Keratinocyte (primary cell): ENCODE measurements around the gene VRK2. TPM values are rescaled to one million over a fixed set of nuclear protein-coding genes. Genes with fewer than 3 reads are reported as not detected.

Experiments used
- DNase-seq: peaks from one replicate; pipeline ENCODE4 v3.0.0-alpha.2; 2011; ENCODE audit warnings: low read depth, missing footprints, low spot score
- FAIRE-seq: peaks from 2 replicates; lab custom pipeline; 2011; peaks lifted over from hg19 to GRCh38; lab: Jason Lieb, UNC
- H2AFZ ChIP-seq: 2 replicates; pipeline ENCODE4 v1.6.0; 2012; ENCODE audit warnings: low read length, control low read depth, inconsistent platforms; ENCODE audit not compliant: control insufficient read depth
- H3K27ac ChIP-seq: 2 replicates; pipeline ENCODE4 v1.5.1; 2011; ENCODE audit warnings: low read length; ENCODE audit not compliant: control insufficient read depth, insufficient read depth
- H3K27me3 ChIP-seq: 3 replicates; pipeline ENCODE4 v1.6.0; 2011; ENCODE audit warnings: low read length; ENCODE audit not compliant: control insufficient read depth, insufficient read depth; ENCODE audit errors: extremely low read depth
- H3K36me3 ChIP-seq, 2 experiments: 2 replicates in 1 of 2; 3 replicates in 1 of 2; pipeline ENCODE4 v1.5.1; 2011; ENCODE audit warnings: low read length in 2 of 2, mild to moderate bottlenecking in 1 of 2; ENCODE audit not compliant: control insufficient read depth in 2 of 2, insufficient read depth in 2 of 2; ENCODE audit errors: extremely low read depth in 1 of 2
- H3K4me1 ChIP-seq: 3 replicates; pipeline ENCODE4 v1.5.1; 2011; ENCODE audit warnings: low read length; ENCODE audit not compliant: control insufficient read depth, insufficient read depth; ENCODE audit errors: extremely low read depth
- H3K4me2 ChIP-seq: 3 replicates; pipeline ENCODE4 v1.6.0; 2011; ENCODE audit warnings: low read depth, low read length; ENCODE audit not compliant: control insufficient read depth, insufficient read depth; ENCODE audit errors: extremely low read depth
- H3K4me3 ChIP-seq, 3 experiments: fragments of 200-600 bp in 1 of 3; sonication (generic) in 1 of 3; 2 replicates in 2 of 3; 3 replicates in 1 of 3; pipeline ENCODE4 v1.5.1; 2011 to 2016; ENCODE audit warnings: low read length in 3 of 3, mild to moderate bottlenecking in 3 of 3, control low read depth in 2 of 3, inconsistent platforms in 1 of 3, low read depth in 1 of 3, mixed read lengths in 1 of 3, mixed run types in 1 of 3, moderate library complexity in 1 of 3; ENCODE audit not compliant: control insufficient read depth in 2 of 3, insufficient read depth in 2 of 3; ENCODE audit errors: extremely low read depth in 1 of 3
- H3K79me2 ChIP-seq: 2 replicates; pipeline ENCODE4 v1.6.0; 2012; ENCODE audit warnings: low read length; ENCODE audit not compliant: control insufficient read depth, insufficient read depth
- H3K9ac ChIP-seq: 3 replicates; pipeline ENCODE4 v1.6.0; 2011; ENCODE audit warnings: low read length; ENCODE audit not compliant: control insufficient read depth, insufficient read depth; ENCODE audit errors: extremely low read depth
- H3K9me1 ChIP-seq: 3 replicates; pipeline ENCODE4 v1.6.0; 2011; ENCODE audit warnings: low read length; ENCODE audit not compliant: control insufficient read depth, insufficient read depth; ENCODE audit errors: extremely low read depth
- H3K9me3 ChIP-seq: 2 replicates; pipeline ENCODE4 v1.5.1; 2012; ENCODE audit warnings: low read depth, low read length; ENCODE audit not compliant: control insufficient read depth
- H4K20me1 ChIP-seq: 3 replicates; pipeline ENCODE4 v1.6.0; 2011; ENCODE audit warnings: low read length; ENCODE audit not compliant: control insufficient read depth, insufficient read depth; ENCODE audit errors: extremely low read depth
- EZH2 ChIP-seq: IDR thresholded peaks from one replicate; pipeline ENCODE4 v1.6.1; 2012; ENCODE audit warnings: inconsistent platforms, mild to moderate bottlenecking, low read length, moderate library complexity
- dilution Hi-C: fragments of 300-500 bp; cut with MboI; formaldehyde crosslinking; loops from one replicate; pipeline ENCODE4 v1.7.0; 2020; ENCODE audit warnings: low sequenced_read_pairs; ENCODE audit not compliant: extremely low pct_ligation_motif_present
- polyA plus RNA-seq, 5 experiments: library from polyadenylated mRNA; depleted of rRNA in 3 of 5; stranded (reverse) in 3 of 5; stranded (forward) in 1 of 5; unstranded in 1 of 5; fragments of >200 nt; gene quantifications; 1 replicate in 1 of 5; 2 replicates in 3 of 5; 3 replicates in 1 of 5; pipeline versions ENCODE4 v1.2.1 to v1.2.3, GENCODE V29; 2011 to 2012; ENCODE audit warnings: missing spikeins in 2 of 5, low read depth in 1 of 5, low replicate concordance in 1 of 5
- TF ChIP-seq, protein P1 (sequence below), 3 experiments: IDR thresholded peaks in 1 of 3; conservative IDR thresholded peaks in 1 of 3; optimal IDR thresholded peaks in 1 of 3; 2 replicates in 2 of 3; 3 replicates in 1 of 3; pipeline versions ENCODE3 to v1.5.1; 2011; ENCODE audit warnings: low read length in 3 of 3, mild to moderate bottlenecking in 3 of 3, moderate library complexity in 2 of 3, control low read depth in 1 of 3, inconsistent platforms in 1 of 3; ENCODE audit not compliant: insufficient read depth in 2 of 3; ENCODE audit errors: extremely low read depth in 1 of 3

The VRK2 gene
- polyA plus RNA-seq, 1 donor (not counting 4 experiments of a cell fraction or from before 2014, with no cell fraction given), result 27.6 TPM

DNA sequence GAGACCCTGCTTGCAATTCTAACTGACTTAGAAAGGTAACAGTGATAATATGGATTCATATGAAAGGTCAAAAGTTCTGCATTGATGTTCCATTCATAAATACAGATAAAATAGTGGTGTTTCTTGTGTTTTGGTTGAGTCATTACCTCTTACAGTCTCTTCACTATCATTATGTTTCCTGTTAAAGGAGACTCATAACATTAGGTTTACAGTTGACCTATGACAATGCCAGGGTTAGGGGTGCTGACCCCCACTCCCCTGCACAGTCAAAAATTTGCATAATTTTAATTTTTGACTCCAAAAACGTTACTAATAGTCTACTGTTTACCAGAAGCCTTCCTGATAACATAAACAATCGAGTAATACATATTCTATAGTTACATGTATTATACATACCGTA, 75.4 kb downstream of the VRK2 start:
- Histone ChIP-seq H3K4me2 (no peak overlapping the region), H3K9ac (no peak overlapping the region), H3K79me2 (no peaks in the 10 kb centered on the region), H4K20me1 (no peaks in the 10 kb centered on the region), H3K27ac (no peak overlapping the region), H3K9me3 (no peaks in the 10 kb centered on the region), H3K36me3 (peaks cover 2 to 3% of the 10 kb centered on the region in 2 experiments), H3K4me1 (no peaks in the 10 kb centered on the region), H3K27me3 (no peaks in the 10 kb centered on the region), H3K9me1 (no peaks in the 10 kb centered on the region), H3K4me3 (no peak overlapping the region), H2AFZ (no peak overlapping the region)
- dilution Hi-C loops, result no loop called here
- FAIRE-seq (no peak), DNase-seq (no peak)
- TF ChIP-seq EZH2, result no peak
- TF ChIP-seq, protein P1, sequence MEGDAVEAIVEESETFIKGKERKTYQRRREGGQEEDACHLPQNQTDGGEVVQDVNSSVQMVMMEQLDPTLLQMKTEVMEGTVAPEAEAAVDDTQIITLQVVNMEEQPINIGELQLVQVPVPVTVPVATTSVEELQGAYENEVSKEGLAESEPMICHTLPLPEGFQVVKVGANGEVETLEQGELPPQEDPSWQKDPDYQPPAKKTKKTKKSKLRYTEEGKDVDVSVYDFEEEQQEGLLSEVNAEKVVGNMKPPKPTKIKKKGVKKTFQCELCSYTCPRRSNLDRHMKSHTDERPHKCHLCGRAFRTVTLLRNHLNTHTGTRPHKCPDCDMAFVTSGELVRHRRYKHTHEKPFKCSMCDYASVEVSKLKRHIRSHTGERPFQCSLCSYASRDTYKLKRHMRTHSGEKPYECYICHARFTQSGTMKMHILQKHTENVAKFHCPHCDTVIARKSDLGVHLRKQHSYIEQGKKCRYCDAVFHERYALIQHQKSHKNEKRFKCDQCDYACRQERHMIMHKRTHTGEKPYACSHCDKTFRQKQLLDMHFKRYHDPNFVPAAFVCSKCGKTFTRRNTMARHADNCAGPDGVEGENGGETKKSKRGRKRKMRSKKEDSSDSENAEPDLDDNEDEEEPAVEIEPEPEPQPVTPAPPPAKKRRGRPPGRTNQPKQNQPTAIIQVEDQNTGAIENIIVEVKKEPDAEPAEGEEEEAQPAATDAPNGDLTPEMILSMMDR (optimal IDR thresholded peaks at IDR 0.05 in 1 of 3, IDR thresholded peaks at IDR 0.05 in 1 of 3, conservative IDR thresholded peaks at IDR 0.05 in 1 of 3; ENCODE audit: extremely low read depth in 1 of 3, insufficient read depth in 2 of 3, low read length in 3 of 3), result no peak

GRCh38 chr2:58122540-58122939, 75.9 kb downstream of the VRK2 start:
- H3K27me3 ChIP-seq, result no peaks in the 10 kb centered on the region
- no peak overlapping the region for H3K4me3 ChIP-seq
- H2AFZ ChIP-seq, result no peak overlapping the region
- FAIRE-seq, result no peak
- H3K79me2 ChIP-seq, result no peaks in the 10 kb centered on the region
- TF ChIP-seq EZH2, result no peak
- TF ChIP-seq, protein P1 (optimal IDR thresholded peaks at IDR 0.05 in 1 of 3, IDR thresholded peaks at IDR 0.05 in 1 of 3, conservative IDR thresholded peaks at IDR 0.05 in 1 of 3; ENCODE audit: extremely low read depth in 1 of 3, insufficient read depth in 2 of 3, low read length in 3 of 3), result no peak
- no peaks in the 10 kb centered on the region for H3K4me1 ChIP-seq
- H3K36me3 ChIP-seq, result peaks cover 2 to 3% of the 10 kb centered on the region in 2 experiments
- no peak overlapping the region for H3K9ac ChIP-seq
- no peak overlapping the region for H3K27ac ChIP-seq
- no peak for DNase-seq
- H3K9me3 ChIP-seq, result no peaks in the 10 kb centered on the region
- no peaks in the 10 kb centered on the region for H4K20me1 ChIP-seq
- no peak overlapping the region for H3K4me2 ChIP-seq
- no peaks in the 10 kb centered on the region for H3K9me1 ChIP-seq
- dilution Hi-C loops, result no loop called here
